GM19463 (cell line): ENCODE data around the gene PIAS4.
"Not testable (repeated sequence)": the region's sequence is repeated elsewhere in the genome, so short reads cannot be mapped to it uniquely, and the experiment has no call there.

Experiments used
- ATAC-seq: cut with Tn5 transposase; IDR thresholded peaks from one replicate; pipeline ENCODE4 v1.9.1; 2021; ENCODE audit warnings: mild to moderate bottlenecking, moderate library complexity; ENCODE audit not compliant: unreplicated experiment

The PIAS4 gene

GRCh38 chr19:3990815-3991117 lies 16.8 kb upstream of the PIAS4 start:
- no peak for ATAC-seq

DNA sequence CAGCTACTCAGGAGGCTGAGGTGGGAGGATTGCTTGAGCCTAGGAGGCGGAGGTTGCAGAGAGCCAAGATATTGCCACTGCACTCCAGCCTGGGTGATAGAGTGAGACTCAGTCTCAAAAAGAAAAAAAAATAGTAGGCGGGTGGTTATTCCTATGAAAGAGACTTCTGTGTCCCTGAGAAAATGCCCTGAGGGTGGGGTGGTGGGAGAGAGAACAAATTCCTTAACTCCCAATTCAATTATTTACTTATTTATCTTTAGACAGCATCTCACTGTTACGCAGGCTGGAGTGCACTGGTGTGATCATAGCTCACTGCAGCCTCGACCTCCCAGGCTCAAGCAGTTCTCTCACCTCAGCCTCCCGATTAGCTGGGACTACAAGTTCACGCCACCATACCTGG lies 11.9 kb upstream of the PIAS4 start:
- no peak for ATAC-seq

GRCh38 chr19:3998667-3999412 lies 8.7 kb upstream of the PIAS4 start:
- ATAC-seq, result not testable (repeated sequence)

DNA sequence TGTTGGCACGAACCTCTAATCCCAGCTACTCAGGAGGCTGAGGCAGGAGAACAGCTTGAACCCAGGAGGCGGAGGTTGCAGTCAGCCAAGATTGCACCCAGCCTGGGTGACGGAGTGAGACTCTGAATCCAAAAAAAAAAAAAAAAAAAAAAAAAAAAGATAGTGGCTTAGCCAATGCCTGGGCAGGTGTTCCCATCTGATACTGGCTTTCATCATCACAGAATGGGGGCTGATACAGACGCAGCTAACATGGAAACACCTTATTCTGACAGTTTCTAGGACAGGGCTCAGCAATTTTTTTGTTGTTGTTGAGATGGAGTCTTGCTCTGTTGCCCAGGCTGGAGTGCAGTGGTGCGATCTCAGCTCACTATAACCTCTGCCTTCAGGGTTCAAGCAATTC lies 6.7 kb upstream of the PIAS4 start:
- not testable (repeated sequence) for ATAC-seq

DNA sequence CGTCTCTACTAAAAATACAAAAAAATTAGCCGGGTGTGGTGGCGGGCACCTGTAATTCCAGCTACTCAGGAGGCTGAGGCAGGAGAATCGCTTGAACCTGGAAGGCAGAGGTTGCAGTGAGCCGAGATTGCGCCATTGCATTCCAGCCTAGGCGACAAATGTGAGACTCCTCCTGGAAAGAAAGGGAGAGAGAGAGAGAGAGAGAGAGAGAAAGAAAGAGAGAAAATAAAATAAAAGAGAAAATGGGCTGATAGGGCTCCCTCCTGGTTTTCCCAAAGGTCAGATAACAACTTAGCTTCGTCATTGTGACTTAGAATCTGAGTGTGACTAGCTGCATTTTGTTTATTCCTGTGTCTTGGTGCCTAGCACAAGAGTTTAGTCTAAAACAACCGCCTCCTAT lies 2.1 kb upstream of the PIAS4 start:
- not testable (repeated sequence) for ATAC-seq

DNA sequence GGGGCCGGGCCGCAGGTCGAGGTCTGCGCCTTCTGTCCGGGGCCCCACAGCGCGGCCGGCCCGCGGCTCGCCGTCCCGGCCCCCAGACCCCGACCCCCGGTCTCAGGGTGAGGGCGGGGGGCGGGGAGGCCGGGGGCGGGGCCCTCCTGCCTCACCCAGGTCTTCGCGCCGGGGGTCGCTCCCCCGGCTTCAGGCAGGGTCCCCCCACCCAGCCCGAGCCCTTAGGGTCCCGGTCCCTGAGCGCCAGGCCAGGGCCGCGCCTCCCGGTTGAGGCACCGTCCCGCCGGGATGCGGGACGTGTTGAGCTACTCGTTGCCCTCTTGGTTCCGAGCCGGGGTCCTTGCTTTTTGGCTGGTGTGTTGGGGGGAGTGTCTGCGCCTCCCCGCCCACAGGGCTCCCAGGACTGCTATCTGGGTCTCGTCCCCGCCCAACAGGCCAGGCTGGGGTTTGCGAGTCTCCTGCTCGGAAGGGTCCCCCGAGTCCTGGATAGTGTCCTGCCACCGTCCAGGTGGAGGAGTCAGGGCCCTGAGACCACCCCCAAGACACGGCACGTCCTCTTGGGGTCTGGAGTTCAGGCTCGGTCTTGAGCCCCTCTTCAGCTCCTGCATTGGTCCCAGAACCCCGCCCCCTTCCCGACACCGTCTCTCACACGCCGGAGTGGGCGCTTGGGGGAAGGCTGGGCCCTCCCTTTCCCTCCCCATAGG lies 452 bp downstream of the PIAS4 start:
- peak; percentile 7 for ATAC-seq

GRCh38 chr19:4009990-4010807 lies 2.7 kb downstream of the PIAS4 start:
- no peak for ATAC-seq

GRCh38 chr19:4010808-4011110 lies 3.2 kb downstream of the PIAS4 start:
- no peak for ATAC-seq

GRCh38 chr19:4011430-4011829 lies 3.9 kb downstream of the PIAS4 start:
- not testable (repeated sequence) for ATAC-seq

DNA sequence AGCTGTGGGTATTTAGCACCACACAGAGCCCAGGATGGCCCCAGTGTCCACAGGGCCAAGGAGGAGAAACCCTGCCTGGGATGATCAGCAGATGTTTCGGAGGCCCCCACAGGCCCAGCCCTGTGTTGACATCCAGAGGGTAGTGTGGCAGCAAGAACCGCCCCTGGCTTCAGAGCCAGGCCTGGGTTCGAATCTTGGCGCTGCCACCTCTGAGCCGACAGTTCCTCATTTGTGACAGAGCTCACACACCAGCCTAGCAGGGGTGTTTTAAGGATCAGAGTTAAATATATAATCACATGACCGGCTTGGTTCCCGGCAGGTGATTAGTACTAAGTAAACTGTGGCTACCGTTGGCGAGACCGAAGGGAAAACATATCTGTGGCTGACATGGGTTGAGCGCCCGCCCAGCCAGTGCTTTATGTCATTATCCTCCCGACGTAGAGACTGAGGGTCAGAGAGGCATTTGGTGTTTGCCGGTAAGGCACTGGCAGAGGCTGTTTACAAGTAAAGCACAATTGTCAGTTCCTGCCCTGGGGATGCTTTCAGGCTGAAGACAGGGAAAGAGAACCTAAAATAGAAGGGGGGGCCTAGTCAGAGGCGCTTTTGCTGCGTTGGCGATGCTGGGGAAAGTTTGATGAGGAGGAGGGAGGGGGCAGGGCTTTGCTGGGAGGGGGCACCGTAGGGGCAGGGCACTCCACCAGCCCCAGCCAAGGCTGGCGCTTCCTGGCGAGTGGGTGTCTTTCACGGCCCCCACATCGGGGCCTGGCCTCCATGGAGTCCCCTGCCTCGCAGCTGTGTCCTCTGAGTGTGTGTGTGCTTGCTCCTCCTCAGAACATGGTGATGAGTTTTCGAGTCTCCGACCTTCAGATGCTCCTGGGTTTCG lies 4.8 kb downstream of the PIAS4 start:
- no peak for ATAC-seq

DNA sequence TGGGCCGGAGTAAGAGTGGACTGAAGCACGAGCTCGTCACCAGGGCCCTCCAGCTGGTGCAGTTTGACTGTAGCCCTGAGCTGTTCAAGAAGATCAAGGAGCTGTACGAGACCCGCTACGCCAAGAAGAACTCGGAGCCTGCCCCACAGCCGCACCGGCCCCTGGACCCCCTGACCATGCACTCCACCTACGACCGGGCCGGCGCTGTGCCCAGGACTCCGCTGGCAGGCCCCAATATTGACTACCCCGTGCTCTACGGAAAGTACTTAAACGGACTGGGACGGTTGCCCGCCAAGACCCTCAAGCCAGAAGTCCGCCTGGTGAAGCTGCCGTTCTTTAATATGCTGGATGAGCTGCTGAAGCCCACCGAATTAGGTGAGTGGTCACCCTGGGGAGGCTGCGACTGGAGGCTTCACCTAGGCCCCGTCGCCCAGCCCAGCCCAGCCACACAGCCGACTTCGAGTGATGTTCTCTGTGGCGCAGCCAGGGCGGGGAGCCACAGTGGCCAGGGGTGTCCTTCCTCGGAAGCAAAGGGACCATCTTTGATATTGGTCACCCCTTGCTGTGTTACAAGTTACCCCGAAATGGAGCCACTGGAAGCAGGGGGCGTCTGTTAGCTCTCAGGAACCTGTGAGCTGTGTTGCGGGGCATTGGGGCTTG lies 5.6 kb downstream of the PIAS4 start:
- no peak for ATAC-seq

GRCh38 chr19:4013886-4014540 lies 6.5 kb downstream of the PIAS4 start:
- no peak for ATAC-seq

DNA sequence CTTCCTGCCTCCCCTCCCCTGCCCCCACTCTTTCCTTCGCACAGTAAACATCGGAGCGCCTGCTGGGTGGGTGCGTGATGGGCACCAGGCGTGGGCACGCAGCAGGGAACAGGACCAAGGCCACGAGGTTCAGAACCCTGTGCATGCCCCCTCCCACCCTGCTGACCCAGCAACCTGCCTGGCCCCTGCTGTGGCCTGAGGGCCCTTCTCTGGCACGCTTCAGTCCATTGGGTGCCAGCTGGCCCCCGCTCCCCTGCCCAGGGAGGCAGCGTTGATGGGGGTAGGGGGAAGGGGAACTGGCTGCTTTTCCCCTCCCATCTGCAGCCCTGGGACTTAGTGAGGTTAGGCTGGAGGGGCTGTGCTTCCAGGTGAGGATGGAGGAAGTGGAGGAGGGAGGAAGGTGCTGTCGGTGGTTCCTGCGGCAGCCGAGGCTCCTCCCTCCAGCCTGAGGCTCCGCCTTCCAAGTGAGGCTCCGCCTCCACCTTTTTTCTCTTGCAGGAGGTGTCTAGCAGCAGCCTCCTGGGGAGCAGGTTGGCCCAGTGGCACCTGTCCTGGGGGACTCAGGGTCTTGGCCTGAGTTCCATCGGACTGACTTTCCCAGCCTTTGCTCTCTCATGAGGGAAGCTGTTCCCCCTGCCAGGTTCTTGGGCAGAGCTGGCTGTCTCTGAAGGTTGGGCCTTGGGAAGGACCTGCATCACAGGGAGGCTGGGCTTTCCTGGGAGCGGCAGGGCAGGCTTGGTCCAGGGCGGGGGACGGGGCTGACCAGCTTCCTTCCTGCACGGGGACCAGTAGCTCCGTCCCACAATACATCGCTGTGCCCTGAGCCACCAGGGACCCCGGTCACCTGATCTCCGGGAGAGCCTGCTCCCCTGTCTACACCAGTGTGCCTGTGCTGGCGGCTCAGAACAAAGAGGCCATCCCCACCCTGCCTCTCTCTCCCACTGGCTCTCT lies 7.3 kb downstream of the PIAS4 start:
- ATAC-seq, result no peak

- no peak for ATAC-seq
These were observed 8.3 kb downstream of the PIAS4 start for GRCh38 chr19:4015705-4016402.

DNA sequence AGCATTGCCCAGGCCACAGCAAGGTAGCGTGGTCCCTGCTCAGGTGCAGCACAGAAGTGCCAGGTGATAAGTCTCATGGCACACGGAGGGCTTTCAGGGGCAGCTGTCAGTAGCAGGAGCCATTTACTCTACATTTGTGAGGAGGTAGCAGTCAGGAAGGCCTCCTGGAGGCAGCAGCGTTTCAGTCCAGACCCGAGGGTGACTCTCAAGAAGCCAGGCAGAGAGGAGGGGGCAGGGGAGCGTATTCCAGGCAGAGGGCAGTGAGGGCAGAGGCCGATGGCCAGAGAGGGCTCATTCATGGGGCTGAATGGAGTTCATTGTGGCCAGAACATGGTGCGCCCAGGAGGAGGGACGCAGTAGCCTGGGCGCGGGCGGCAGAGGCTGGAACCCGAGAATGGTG lies 8.9 kb downstream of the PIAS4 start:
- no peak for ATAC-seq

GRCh38 chr19:4016903-4017638 lies 9.5 kb downstream of the PIAS4 start:
- ATAC-seq, result no peak

DNA sequence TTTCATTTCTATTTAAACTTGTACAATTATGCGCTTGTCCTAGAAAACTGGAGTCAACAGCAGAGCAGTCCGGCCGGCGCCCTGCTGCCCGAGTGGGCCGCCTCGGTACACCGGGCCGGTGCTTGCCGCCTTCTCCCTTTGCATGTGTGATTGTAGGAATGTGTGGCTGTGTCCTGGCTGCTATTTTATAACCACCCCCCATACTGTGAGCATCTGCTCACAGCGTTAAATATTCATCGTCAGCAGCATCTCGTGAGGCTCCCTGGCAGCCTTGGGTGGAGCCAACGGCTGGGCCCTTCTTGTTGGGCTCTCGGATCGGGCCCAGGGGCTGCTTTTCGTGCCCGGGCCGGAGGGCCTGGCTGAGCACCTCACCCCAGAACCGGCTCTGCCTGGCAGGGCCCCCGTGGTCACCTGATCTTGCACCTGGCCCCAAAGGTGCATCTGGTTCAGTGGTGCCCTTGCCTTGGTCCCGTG lies 10.6 kb downstream of the PIAS4 start:
- no peak for ATAC-seq
